Measurements from ENCODE around the gene KCNV2.

Gene KCNV2

DNA sequence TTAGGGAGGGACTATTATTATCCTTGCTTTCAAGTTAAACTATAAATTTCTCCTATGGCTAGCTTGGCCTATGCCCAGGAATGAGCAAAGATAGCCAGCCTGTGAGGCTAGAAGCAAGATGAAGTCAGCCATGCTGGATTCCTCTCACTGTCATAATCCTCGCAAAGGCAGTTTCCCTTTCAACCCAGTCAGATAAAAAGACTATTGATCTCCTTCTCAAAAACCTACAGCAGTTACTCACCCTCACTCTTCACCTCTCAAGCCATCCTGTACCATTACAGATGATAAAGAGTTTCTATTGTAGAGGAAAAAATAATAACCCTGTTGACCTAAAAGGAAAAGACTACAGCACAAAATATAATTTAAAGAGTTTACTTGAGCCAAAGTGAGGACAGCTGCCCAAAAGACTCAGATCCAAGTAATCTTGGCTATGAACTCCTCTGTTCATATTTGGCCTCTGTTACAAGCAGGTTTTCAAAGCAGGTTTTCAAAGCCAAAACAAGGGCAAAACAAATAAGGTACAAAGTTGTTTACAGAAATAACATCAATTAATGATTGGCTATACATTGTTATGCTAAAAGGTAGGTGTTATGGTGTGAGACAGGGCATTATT is 41.7 kb downstream of the KCNV2 start:
- DNase-seq (no peak), ATAC-seq (no peak)

DNA sequence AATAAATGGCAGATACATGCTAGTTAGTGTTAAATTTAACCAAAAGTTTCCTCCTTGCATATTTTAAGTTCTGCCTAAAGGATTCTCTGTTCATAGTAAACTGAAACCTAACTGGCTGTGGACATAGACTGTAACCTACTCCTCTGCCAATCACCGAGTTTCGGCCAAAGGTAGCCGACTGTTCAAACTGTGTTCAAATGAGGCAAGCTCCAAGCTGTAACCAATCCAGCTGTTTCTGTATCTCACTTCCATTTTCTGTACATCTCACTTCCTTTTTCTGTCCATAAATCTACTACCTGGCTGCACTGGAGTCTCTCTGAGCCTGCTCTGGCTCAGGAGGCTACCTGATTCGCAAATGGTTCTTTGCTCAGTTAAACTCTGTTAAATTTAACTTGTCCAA is 44.1 kb downstream of the KCNV2 start:
- DNase-seq (no peak), ATAC-seq (no peak)

DNA sequence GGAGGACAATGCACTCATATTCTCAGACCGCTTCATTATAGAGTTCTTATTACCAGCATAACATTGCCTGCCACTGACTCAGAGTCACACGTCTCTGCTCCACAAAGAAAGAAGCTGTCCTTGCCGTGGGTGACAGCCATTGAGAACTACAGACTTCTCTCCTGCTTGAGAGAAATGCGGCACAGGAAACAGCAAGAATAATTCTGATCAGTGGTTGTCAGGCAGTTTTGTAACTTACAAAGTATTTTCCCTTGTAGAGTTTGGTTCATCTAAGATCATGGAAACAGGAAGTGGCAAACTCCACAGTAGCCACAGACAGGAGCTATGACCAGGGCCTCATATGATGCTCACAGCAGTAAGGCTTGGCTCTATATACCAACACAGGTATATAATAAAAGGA is 47.0 kb downstream of the KCNV2 start:
- DNase-seq = peak; percentile 22

GRCh38 chr9:2765250-2765880 is 48.1 kb downstream of the KCNV2 start:
- ATAC-seq = peak; percentile 64
- DNase-seq = no peak

More for the DNA sequence above, 47.0 kb downstream of the KCNV2 start:
- peak; percentile 93 for ATAC-seq

- ATAC-seq = no peak
- DNase-seq = no peak
These were observed 50.7 kb downstream of the KCNV2 start for GRCh38 chr9:2767800-2768677.

DNA sequence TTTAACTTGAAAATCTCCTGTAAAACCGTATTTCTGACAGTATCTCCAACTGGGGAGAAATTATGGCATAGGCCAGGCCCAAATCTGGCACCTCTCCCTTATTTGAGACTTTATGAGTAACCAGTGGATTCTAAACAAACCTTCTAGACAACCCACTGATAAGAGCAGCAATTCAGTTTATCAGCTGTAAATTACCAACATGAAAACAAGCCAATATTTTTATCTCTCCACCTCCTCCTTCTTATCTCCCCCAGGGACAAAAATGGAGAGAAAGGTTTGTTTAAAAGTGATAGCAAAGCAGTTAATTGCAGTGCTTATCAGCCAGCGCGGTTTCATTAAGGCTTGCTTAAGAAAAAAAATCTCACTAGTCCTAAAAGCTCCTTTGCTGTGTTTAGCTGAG is 53.8 kb downstream of the KCNV2 start:
- DNase-seq (no peak), ATAC-seq (no peak)

GRCh38 chr9:2771661-2772060 is 54.4 kb downstream of the KCNV2 start:
- DNase-seq = no peak
- no peak for ATAC-seq

- no peak for DNase-seq
- no peak for ATAC-seq
These were observed 60.1 kb downstream of the KCNV2 start for GRCh38 chr9:2777454-2777853.

DNA sequence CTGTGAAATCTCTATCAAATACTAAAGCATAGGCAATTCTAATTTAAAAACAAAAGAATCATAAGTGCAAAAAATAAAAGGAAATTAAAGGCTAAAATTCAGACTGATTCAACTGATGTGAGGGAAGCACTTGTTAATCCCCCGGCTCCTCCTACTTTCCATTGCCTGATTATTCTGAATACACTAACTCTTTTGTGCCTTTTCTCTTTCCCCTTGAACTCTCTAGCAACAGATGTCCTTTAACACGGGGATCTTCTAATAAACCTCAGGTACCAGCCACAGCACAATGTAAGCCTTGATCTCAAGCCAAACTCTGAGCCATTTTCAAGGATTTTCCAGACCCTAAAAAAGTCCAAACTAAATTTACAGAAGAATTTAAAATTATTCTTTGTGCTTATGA is 61.5 kb downstream of the KCNV2 start:
- ATAC-seq (no peak), DNase-seq (no peak)
